Testis (tissue), 2 donors: Measurements from ENCODE around the gene SACM1L.

Experiments used
- CTCF ChIP-seq, 3 experiments: fragments of 450-650 bp in 2 of 3; fragments of 200-600 bp in 1 of 3; sonication (generic) in 1 of 3; IDR thresholded peaks; one replicate each; pipeline ENCODE4 v1.5.1; 2016 to 2019; ENCODE audit warnings: antibody characterized with exemption in 3 of 3, mild to moderate bottlenecking in 2 of 3, moderate library complexity in 1 of 3
- POLR2A ChIP-seq: fragments of 450-650 bp; IDR thresholded peaks from one replicate; pipeline ENCODE4 v1.6.1; 2017; ENCODE audit warnings: antibody characterized with exemption, mild to moderate bottlenecking, moderate library complexity

GRCh38 chr3:45785605-45786150 is 96.5 kb downstream of the SACM1L start:
- TF ChIP-seq CTCF (IDR thresholded peaks at IDR 0.05) (no peak), POLR2A (no peak)
